ENCODE data around the gene NIT2. TPM values are rescaled to one million over a fixed set of nuclear protein-coding genes. Genes with fewer than 3 reads are reported as not detected.

The NIT2 gene
- total RNA-seq, 1 donor from 2014 or later, result 31.0 TPM

- no peak for TF ChIP-seq CTCF (IDR thresholded peaks at IDR 0.05; ENCODE audit: insufficient read depth, low read length, poor library complexity, severe bottlenecking)
- H3K4me3 ChIP-seq (ENCODE audit: low read depth, low read length), result peak overlapping the region; percentile 85
- DNase-seq (ENCODE audit: low read depth), result no peak
- no peaks in the 10 kb centered on the region for H3K27me3 ChIP-seq (ENCODE audit: control insufficient read depth, insufficient read depth, low read length)
- no peaks in the 10 kb centered on the region for H3K36me3 ChIP-seq (ENCODE audit: control insufficient read depth, insufficient read depth, low read length)
These were observed 65.8 kb downstream of the NIT2 start for GRCh38 chr3:100400419-100400779.

GRCh38 chr3:100400780-100401673 lies 66.5 kb downstream of the NIT2 start, which contains the start of the genes LNP1 and TOMM70:
LNP1 (plus strand) TSS chr3:100401539; CDS start chr3:100429730, 28,191 bp downstream.
TOMM70 (minus strand) TSS chr3:100401089; CDS start chr3:100400949, 140 bp downstream.
- no peaks in the 10 kb centered on the region for H3K36me3 ChIP-seq (ENCODE audit: control insufficient read depth, insufficient read depth, low read length)
- no peaks in the 10 kb centered on the region for H3K27me3 ChIP-seq (ENCODE audit: control insufficient read depth, insufficient read depth, low read length)
- peak; percentile 91 for DNase-seq (ENCODE audit: low read depth)
- peak within 1 kb of the TSS; percentile 85 for H3K4me3 ChIP-seq (ENCODE audit: low read depth, low read length)
- TF ChIP-seq CTCF (IDR thresholded peaks at IDR 0.05; ENCODE audit: insufficient read depth, low read length, poor library complexity, severe bottlenecking), result no peak

GRCh38 chr3:100401674-100402041 lies 67.1 kb downstream of the NIT2 start:
- no peak for TF ChIP-seq CTCF (IDR thresholded peaks at IDR 0.05; ENCODE audit: insufficient read depth, low read length, poor library complexity, severe bottlenecking)
- no peaks in the 10 kb centered on the region for H3K27me3 ChIP-seq (ENCODE audit: control insufficient read depth, insufficient read depth, low read length)
- no peaks in the 10 kb centered on the region for H3K36me3 ChIP-seq (ENCODE audit: control insufficient read depth, insufficient read depth, low read length)
- DNase-seq (ENCODE audit: low read depth), result no peak
- H3K4me3 ChIP-seq (ENCODE audit: low read depth, low read length), result peak overlapping the region; percentile 85

- no peak for DNase-seq (ENCODE audit: low read depth)
- Histone ChIP-seq H3K27me3 (ENCODE audit: control insufficient read depth, insufficient read depth, low read length) (no peaks in the 10 kb centered on the region), H3K36me3 (ENCODE audit: control insufficient read depth, insufficient read depth, low read length) (no peaks in the 10 kb centered on the region), H3K4me3 (ENCODE audit: low read depth, low read length) (peak overlapping the region; percentile 85)
- no peak for TF ChIP-seq CTCF (IDR thresholded peaks at IDR 0.05; ENCODE audit: insufficient read depth, low read length, poor library complexity, severe bottlenecking)
These were observed 67.7 kb downstream of the NIT2 start for GRCh38 chr3:100402256-100402655.

- no peak for TF ChIP-seq CTCF (IDR thresholded peaks at IDR 0.05; ENCODE audit: insufficient read depth, low read length, poor library complexity, severe bottlenecking)
- peak overlapping the region; percentile 85 for H3K4me3 ChIP-seq (ENCODE audit: low read depth, low read length)
- DNase-seq (ENCODE audit: low read depth), result no peak
- no peaks in the 10 kb centered on the region for H3K27me3 ChIP-seq (ENCODE audit: control insufficient read depth, insufficient read depth, low read length)
- no peaks in the 10 kb centered on the region for H3K36me3 ChIP-seq (ENCODE audit: control insufficient read depth, insufficient read depth, low read length)
These were observed 68.3 kb downstream of the NIT2 start for GRCh38 chr3:100402891-100403290.

Measured in kidney epithelial cell (primary cell).